Peyer's patch (tissue), 4 donors: ENCODE measurements around the gene IGLL1. TPM values are rescaled to one million over a fixed set of nuclear protein-coding genes. Genes with fewer than 3 reads are reported as not detected.

Source experiments
- DNase-seq, 3 donors: peaks; one replicate each; pipeline ENCODE4 v3.0.0-alpha.2; 2017 to 2019
- H3K27ac ChIP-seq, 4 donors: fragments of 200-600 bp; sonication (generic); one replicate each; pipeline ENCODE4 v1.5.1; 2016 to 2019
- H3K27me3 ChIP-seq, 2 donors: fragments of 200-600 bp; sonication (generic); one replicate each; pipeline ENCODE4 v1.5.1; 2019
- H3K36me3 ChIP-seq, 3 donors: fragments of 200-600 bp; sonication (generic); one replicate each; pipeline ENCODE4 v1.5.1; 2016 to 2019
- H3K4me1 ChIP-seq, 4 donors: fragments of 200-600 bp; sonication (generic); one replicate each; pipeline ENCODE4 v1.5.1; 2016 to 2019
- H3K4me3 ChIP-seq, 4 donors: fragments of 200-600 bp; sonication (generic); 1 replicate in 3 of 4; 2 replicates in 1 of 4; pipeline ENCODE4 v1.5.1; 2016 to 2019; ENCODE audit warnings: mild to moderate bottlenecking in 1 of 4
- H3K9me3 ChIP-seq, 4 donors: fragments of 200-600 bp; sonication (generic); one replicate each; pipeline ENCODE4 v1.5.1; 2016 to 2019; ENCODE audit warnings: mild to moderate bottlenecking in 1 of 4
- POLR2A ChIP-seq, 2 donors: fragments of 450-650 bp; IDR thresholded peaks; one replicate each; pipeline ENCODE4 v1.5.1; 2017; ENCODE audit warnings: antibody characterized with exemption in 2 of 2, mild to moderate bottlenecking in 2 of 2, moderate library complexity in 2 of 2
- total RNA-seq, 4 donors: library from RNA; depleted of rRNA; stranded (reverse); fragments of >200 nt; gene quantifications; one replicate each; pipeline ENCODE4 v1.1.0, GENCODE V29; 2016
- TF ChIP-seq, protein P1 (sequence below), 6 experiments: fragments of 450-650 bp in 4 of 6; fragments of 200-600 bp in 2 of 6; sonication (generic) in 1 of 6; IDR thresholded peaks; one replicate each; pipeline ENCODE4 v1.5.1; 2017 to 2019; ENCODE audit warnings: antibody characterized with exemption in 6 of 6, mild to moderate bottlenecking in 3 of 6, moderate library complexity in 1 of 6

IGLL1 gene
- total RNA-seq, 4 donors from 2014 or later, result not detected

- DNase-seq, result peak in 1 of 3 donors; percentile 68
- peaks cover 0 to 28% (median 0%) of the 10 kb centered on the region in 4 donors for H3K4me1 ChIP-seq
- peak overlapping the region in 1 of 4 donors; percentile 39 for H3K27ac ChIP-seq
- no peaks in the 10 kb centered on the region for H3K9me3 ChIP-seq
- TF ChIP-seq, protein P1, sequence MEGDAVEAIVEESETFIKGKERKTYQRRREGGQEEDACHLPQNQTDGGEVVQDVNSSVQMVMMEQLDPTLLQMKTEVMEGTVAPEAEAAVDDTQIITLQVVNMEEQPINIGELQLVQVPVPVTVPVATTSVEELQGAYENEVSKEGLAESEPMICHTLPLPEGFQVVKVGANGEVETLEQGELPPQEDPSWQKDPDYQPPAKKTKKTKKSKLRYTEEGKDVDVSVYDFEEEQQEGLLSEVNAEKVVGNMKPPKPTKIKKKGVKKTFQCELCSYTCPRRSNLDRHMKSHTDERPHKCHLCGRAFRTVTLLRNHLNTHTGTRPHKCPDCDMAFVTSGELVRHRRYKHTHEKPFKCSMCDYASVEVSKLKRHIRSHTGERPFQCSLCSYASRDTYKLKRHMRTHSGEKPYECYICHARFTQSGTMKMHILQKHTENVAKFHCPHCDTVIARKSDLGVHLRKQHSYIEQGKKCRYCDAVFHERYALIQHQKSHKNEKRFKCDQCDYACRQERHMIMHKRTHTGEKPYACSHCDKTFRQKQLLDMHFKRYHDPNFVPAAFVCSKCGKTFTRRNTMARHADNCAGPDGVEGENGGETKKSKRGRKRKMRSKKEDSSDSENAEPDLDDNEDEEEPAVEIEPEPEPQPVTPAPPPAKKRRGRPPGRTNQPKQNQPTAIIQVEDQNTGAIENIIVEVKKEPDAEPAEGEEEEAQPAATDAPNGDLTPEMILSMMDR (IDR thresholded peaks at IDR 0.05), result peak in 3 of 6 experiments; percentile 28 to 40 (median 40)
- TF ChIP-seq POLR2A (IDR thresholded peaks at IDR 0.05), result no peak
- no peaks in the 10 kb centered on the region for H3K27me3 ChIP-seq
- no peak overlapping the region for H3K4me3 ChIP-seq
- no peaks in the 10 kb centered on the region for H3K36me3 ChIP-seq
These were observed 46.7 kb downstream of the IGLL1 start for GRCh38 chr22:23533328-23533762.

- TF ChIP-seq, protein P1 (IDR thresholded peaks at IDR 0.05), result no peak
- no peak for TF ChIP-seq POLR2A (IDR thresholded peaks at IDR 0.05)
- Histone ChIP-seq H3K9me3 (no peaks in the 10 kb centered on the region), H3K36me3 (no peaks in the 10 kb centered on the region), H3K27me3 (no peaks in the 10 kb centered on the region), H3K4me1 (peaks cover 0 to 23% (median 0%) of the 10 kb centered on the region in 4 donors), H3K4me3 (no peak overlapping the region), H3K27ac (no peak overlapping the region)
- DNase-seq, result no peak
These were observed 47.4 kb downstream of the IGLL1 start for GRCh38 chr22:23532731-23533130.

- H3K4me1 ChIP-seq, result peaks cover 0 to 23% (median 0%) of the 10 kb centered on the region in 4 donors
- no peak for TF ChIP-seq POLR2A (IDR thresholded peaks at IDR 0.05)
- H3K4me3 ChIP-seq, result no peak overlapping the region
- H3K36me3 ChIP-seq, result no peaks in the 10 kb centered on the region
- no peaks in the 10 kb centered on the region for H3K9me3 ChIP-seq
- H3K27ac ChIP-seq, result no peak overlapping the region
- no peaks in the 10 kb centered on the region for H3K27me3 ChIP-seq
- DNase-seq, result peak in 1 of 3 donors; percentile 44
These were observed 48.0 kb downstream of the IGLL1 start for GRCh38 chr22:23531966-23532705.

DNA sequence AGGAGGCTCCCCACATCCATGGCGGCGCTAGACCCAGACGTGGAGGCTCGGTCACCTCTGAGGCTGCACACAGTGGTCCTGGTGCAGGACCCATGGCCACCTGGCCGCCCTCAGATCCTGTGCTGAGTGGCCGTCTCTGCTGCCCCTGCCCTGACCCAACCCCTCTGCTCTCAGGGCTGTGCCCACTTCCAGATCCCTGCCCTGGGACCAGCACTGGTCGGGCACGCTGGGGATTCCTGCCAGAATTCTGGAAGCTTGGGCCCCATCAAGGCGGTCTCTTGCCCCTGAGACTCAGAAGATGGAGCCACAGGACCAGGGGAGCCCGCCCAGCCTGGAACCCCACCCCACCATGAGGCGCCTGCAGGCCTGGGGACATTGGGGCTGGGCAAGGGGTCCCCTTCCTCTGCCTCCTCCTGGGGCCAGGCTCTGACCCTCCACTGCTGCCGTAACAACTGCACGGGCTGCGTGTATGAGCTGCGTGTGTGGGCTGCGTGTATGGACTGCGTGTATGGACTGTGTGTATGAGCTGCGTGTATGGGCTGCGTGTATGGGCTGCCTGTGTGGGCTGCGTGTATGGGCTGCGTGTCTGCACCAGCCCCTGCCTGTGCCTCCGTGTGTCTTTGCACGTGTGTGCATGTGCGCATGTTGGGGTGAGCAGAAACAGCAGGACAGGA, 48.7 kb downstream of the IGLL1 start:
- no peak for TF ChIP-seq POLR2A (IDR thresholded peaks at IDR 0.05)
- TF ChIP-seq, protein P1 (IDR thresholded peaks at IDR 0.05), result no peak
- Histone ChIP-seq H3K27ac (no peak overlapping the region), H3K4me3 (no peak overlapping the region), H3K36me3 (no peaks in the 10 kb centered on the region), H3K27me3 (no peaks in the 10 kb centered on the region), H3K4me1 (peaks cover 0 to 23% (median 0%) of the 10 kb centered on the region in 4 donors), H3K9me3 (no peaks in the 10 kb centered on the region)
- DNase-seq, result peak in 1 of 3 donors; percentile 33

DNA sequence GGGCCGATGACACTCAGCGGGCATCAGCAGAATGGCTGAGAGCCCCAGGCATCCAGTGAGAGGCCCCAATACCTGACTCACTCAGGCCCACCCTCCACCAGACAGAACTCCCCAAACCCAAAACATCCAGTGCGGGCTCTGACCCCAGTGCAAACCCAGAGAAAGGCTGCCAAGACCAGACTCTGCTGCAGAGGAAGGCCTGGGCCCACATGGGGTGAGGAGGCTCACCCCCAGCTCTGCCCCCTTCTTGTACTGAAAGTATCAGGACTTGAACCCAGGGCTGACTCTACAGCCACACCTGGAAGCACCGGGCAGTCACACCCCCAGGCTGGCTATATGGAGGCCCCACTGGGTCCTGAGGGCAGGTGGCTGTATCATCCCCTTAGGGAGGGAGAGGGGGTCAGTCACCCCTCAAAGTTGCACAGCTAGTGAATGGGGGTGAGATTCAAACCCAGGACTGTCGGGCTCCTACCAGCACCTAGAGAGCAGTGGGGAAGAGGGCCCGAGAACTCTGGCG, 49.3 kb downstream of the IGLL1 start:
- DNase-seq, result no peak
- H3K4me1 ChIP-seq, result peaks cover 0 to 23% (median 0%) of the 10 kb centered on the region in 4 donors

More for the DNA sequence above, 49.3 kb downstream of the IGLL1 start:
- Histone ChIP-seq H3K27ac (no peak overlapping the region), H3K27me3 (no peaks in the 10 kb centered on the region), H3K9me3 (no peaks in the 10 kb centered on the region), H3K36me3 (no peaks in the 10 kb centered on the region), H3K4me3 (no peak overlapping the region)
- no peak for TF ChIP-seq POLR2A (IDR thresholded peaks at IDR 0.05)
- TF ChIP-seq, protein P1 (IDR thresholded peaks at IDR 0.05), result no peak
